Measurements from ENCODE around the gene UBASH3B. TPM values are rescaled to one million over a fixed set of nuclear protein-coding genes. Genes with fewer than 3 reads are reported as not detected.

UBASH3B gene
- total and polyA plus RNA-seq, 7 donors, result 1.4 to 17.5 (median 8.5) TPM

DNA sequence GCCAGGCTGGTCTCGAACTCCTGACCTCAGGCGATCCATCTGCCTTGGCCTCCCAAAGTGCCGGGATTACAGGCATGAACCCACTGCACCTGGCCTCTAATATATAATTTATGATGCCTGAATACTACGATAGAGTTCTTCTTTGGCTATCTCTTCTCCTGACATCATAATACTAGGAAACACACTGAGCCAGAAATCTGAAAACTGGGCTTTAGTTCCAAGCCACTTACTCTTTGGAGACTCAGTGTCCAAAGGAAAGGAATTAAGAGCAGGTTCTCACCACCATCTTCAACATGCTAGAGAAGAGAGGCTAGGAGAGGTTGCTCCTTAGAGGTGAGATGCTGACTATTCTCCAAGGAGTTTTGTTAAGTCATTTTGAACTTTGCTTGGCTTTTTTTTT, 52.4 kb downstream of the UBASH3B start:
- Histone ChIP-seq H3K9me3 (no peaks in the 10 kb centered on the region), H3K4me1 (no peaks in the 10 kb centered on the region), H3K36me3 (ENCODE audit: insufficient read depth in 1 of 2, low read depth in 1 of 2) (no peaks in the 10 kb centered on the region), H3K27ac (no peak overlapping the region), H3K4me3 (no peak overlapping the region), H3K27me3 (ENCODE audit: insufficient read depth in 3 of 3, low read length in 2 of 3) (no peaks in the 10 kb centered on the region)
- DNase-seq (no peak), ATAC-seq (no peak)
- TF ChIP-seq, protein P1, sequence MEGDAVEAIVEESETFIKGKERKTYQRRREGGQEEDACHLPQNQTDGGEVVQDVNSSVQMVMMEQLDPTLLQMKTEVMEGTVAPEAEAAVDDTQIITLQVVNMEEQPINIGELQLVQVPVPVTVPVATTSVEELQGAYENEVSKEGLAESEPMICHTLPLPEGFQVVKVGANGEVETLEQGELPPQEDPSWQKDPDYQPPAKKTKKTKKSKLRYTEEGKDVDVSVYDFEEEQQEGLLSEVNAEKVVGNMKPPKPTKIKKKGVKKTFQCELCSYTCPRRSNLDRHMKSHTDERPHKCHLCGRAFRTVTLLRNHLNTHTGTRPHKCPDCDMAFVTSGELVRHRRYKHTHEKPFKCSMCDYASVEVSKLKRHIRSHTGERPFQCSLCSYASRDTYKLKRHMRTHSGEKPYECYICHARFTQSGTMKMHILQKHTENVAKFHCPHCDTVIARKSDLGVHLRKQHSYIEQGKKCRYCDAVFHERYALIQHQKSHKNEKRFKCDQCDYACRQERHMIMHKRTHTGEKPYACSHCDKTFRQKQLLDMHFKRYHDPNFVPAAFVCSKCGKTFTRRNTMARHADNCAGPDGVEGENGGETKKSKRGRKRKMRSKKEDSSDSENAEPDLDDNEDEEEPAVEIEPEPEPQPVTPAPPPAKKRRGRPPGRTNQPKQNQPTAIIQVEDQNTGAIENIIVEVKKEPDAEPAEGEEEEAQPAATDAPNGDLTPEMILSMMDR (IDR thresholded peaks at IDR 0.05), result no peak
- WGBS, 3 donors, result 13 to 39% (median 21%) methylated on average over 4 of the region's 4 CpGs
- intact Hi-C loops (cut with DNase I), result no loop called here

DNA sequence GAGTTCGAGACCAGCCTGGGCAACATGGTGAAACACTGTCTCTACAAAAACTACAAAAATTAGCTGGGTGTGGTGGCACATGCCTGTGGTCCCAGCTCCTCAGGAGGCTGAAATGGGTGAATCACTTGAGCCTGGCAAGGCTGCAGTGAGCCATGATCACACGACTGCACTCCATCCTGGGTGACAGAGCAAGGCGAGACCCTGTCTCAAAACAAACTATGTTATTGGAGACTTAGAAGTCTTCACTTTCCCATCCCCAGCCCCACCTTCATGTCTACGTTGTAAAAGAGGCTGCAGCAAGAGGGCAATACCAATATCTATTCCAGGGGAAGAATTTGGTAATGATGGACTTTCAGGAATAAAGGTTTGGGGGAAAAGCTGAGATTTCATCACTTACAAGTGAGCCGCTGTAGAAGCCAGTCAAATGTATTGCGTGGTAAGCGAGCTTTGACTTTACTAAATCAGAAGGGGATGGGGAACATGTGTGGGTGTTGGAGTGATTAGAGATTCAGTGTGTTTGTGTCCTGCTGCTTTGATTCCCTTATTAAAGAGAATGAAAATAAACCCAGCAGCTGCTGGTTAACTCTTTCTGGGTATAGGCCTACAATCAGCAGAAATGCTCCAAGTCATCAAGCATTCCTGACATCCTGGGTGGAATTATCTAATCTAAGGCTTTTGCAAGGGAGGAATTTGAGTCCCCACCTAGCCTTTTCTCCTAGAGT, 53.7 kb downstream of the UBASH3B start:
- H3K36me3 ChIP-seq (ENCODE audit: insufficient read depth in 1 of 2, low read depth in 1 of 2), result no peaks in the 10 kb centered on the region
- no peak overlapping the region for H3K27ac ChIP-seq
- 46 to 61% (median 54%) methylated on average over 7 of the region's 7 CpGs for WGBS, 3 donors
- no peak for DNase-seq
- no peak overlapping the region for H3K4me3 ChIP-seq
- H3K4me1 ChIP-seq, result no peaks in the 10 kb centered on the region
- H3K27me3 ChIP-seq (ENCODE audit: insufficient read depth in 3 of 3, low read length in 2 of 3), result no peaks in the 10 kb centered on the region
- TF ChIP-seq, protein P1 (IDR thresholded peaks at IDR 0.05), result no peak
- intact Hi-C loops (cut with DNase I), result no loop called here
- no peaks in the 10 kb centered on the region for H3K9me3 ChIP-seq
- ATAC-seq, result no peak

DNA sequence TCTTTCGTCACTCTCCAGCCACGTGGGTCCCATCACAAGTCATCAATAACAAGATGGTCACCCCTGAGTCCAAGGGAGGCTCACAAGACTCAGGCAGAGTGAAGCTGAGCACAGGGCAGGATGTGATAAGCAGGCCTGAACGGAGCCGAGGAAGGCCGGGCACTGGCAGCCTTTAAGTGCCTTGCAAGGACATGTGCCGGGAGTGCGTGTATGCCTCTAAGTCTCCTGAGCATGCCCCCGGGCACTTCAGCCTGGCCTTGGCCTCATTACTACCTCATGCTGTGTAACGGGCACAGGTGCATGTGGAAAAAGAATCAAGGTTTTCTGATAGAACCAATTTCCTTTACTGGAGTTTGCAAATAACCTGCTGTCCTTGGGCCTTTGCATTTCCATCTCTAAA, 55.8 kb downstream of the UBASH3B start:
- H3K36me3 ChIP-seq (ENCODE audit: insufficient read depth in 1 of 2, low read depth in 1 of 2), result no peaks in the 10 kb centered on the region
- ATAC-seq (no peak), DNase-seq (no peak)
- H3K4me3 ChIP-seq, result no peak overlapping the region
- H3K27ac ChIP-seq, result no peak overlapping the region
- no peaks in the 10 kb centered on the region for H3K9me3 ChIP-seq
- no peaks in the 10 kb centered on the region for H3K4me1 ChIP-seq
- TF ChIP-seq, protein P1 (IDR thresholded peaks at IDR 0.05), result no peak
- intact Hi-C loops (cut with DNase I), result no loop called here
- WGBS, 3 donors, result 61 to 73% (median 62%) methylated on average over 9 of the region's 9 CpGs
- H3K27me3 ChIP-seq (ENCODE audit: insufficient read depth in 3 of 3, low read length in 2 of 3), result no peaks in the 10 kb centered on the region

DNA sequence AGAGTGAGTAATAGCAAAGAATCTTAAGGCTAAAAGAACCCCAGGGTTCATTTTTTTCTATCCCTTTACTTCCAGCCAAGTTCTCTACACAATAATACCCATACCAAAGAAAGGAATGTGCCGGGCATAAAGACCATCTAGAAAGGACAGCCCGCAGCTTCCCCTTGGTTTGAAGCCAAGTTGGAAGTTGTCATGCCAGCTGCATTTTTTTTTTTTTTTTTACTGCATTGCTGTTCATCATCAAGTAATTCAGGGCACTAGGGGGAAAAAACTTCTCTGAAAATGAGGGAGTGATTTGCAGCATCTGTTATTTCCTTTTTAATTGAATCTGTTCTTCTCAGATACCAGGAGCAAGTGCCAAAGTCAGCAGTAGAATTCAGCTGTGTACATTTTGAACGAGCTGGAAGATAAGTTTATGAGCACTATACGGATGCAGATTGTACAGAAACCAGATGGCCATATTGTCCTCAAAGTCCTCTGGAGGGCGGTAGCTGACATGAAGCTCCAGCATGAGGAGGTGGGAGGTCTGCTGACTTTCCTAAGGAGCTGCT, 56.4 kb downstream of the UBASH3B start:
- H3K36me3 ChIP-seq (ENCODE audit: insufficient read depth in 1 of 2, low read depth in 1 of 2), result no peaks in the 10 kb centered on the region
- ATAC-seq (no peak), DNase-seq (no peak)
- no peaks in the 10 kb centered on the region for H3K4me1 ChIP-seq
- no peaks in the 10 kb centered on the region for H3K27me3 ChIP-seq (ENCODE audit: insufficient read depth in 3 of 3, low read length in 2 of 3)
- H3K9me3 ChIP-seq, result no peaks in the 10 kb centered on the region
- intact Hi-C loops (cut with DNase I), result no loop called here
- H3K4me3 ChIP-seq, result no peak overlapping the region
- WGBS, 3 donors, result 17 to 29% (median 26%) methylated on average over 5 of the region's 5 CpGs
- H3K27ac ChIP-seq, result no peak overlapping the region
- TF ChIP-seq, protein P1 (IDR thresholded peaks at IDR 0.05), result no peak
